CD4-positive, CD25-positive, alpha-beta regulatory T cell (primary cell): ENCODE measurements around the gene ZNF256. TPM values are rescaled to one million over a fixed set of nuclear protein-coding genes. Genes with fewer than 3 reads are reported as not detected.
A peak's percentile ranks its signal among the peaks of the same experiment; 100 is the strongest.

Source experiments
- ATAC-seq, 2 donors: fragments of 150-1000 bp; cut with Tn5 transposase; one replicate each; pipeline ENCODE4 v1.10.0; 2021; ENCODE audit warnings: low read depth in 2 of 2, moderate number of reproducible peaks in 2 of 2, moderate library complexity in 1 of 2
- DNase-seq, 3 donors: peaks; one replicate each; pipeline versions ENCODE4 v3.0.0 to v3.0.0-alpha.2; 2012 to 2022; ENCODE audit warnings: mixed read lengths in 1 of 3
- H3K27ac ChIP-seq: one replicate; pipeline ENCODE4 v1.7.0; 2013; ENCODE audit warnings: mild to moderate bottlenecking, low read length; ENCODE audit not compliant: insufficient read depth, poor library complexity, severe bottlenecking
- H3K27me3 ChIP-seq: one replicate; pipeline ENCODE4 v1.7.0; 2013; ENCODE audit warnings: low read length; ENCODE audit not compliant: control insufficient read depth, insufficient read depth
- H3K36me3 ChIP-seq: one replicate; pipeline ENCODE4 v1.7.0; 2013; ENCODE audit warnings: mild to moderate bottlenecking, low read length, moderate library complexity; ENCODE audit not compliant: control insufficient read depth, insufficient read depth
- H3K4me1 ChIP-seq: 2 replicates; pipeline ENCODE4 v1.7.0; 2013; ENCODE audit warnings: mild to moderate bottlenecking, low read length; ENCODE audit not compliant: insufficient read depth, control insufficient read depth, poor library complexity, severe bottlenecking
- H3K4me3 ChIP-seq: one replicate; pipeline ENCODE4 v1.7.0; 2013; ENCODE audit warnings: low read depth, mild to moderate bottlenecking, low read length, moderate library complexity
- H3K9me3 ChIP-seq, 2 experiments: 1 replicate in 1 of 2; 2 replicates in 1 of 2; pipeline ENCODE4 v1.7.0; 2013; ENCODE audit warnings: low read length in 2 of 2, mild to moderate bottlenecking in 1 of 2, moderate library complexity in 1 of 2; ENCODE audit not compliant: control insufficient read depth in 2 of 2
- H3K27ac Mint-ChIP-seq, 3 donors: one replicate each; pipeline ENCODE4 v1.8.0; 2020 to 2022; ENCODE audit warnings: mild to moderate bottlenecking in 3 of 3, mixed read lengths in 3 of 3, moderate library complexity in 2 of 3
- H3K27me3 Mint-ChIP-seq: one replicate; pipeline ENCODE4 v1.8.0; 2022; ENCODE audit warnings: mild to moderate bottlenecking, mixed read lengths
- H3K36me3 Mint-ChIP-seq: one replicate; pipeline ENCODE4 v1.8.0; 2020; ENCODE audit warnings: mixed read lengths
- H3K4me1 Mint-ChIP-seq, 4 donors: one replicate each; pipeline ENCODE4 v1.8.0; 2020 to 2022; ENCODE audit warnings: mixed read lengths in 4 of 4, mild to moderate bottlenecking in 1 of 4
- H3K4me3 Mint-ChIP-seq, 4 donors: one replicate each; pipeline ENCODE4 v1.8.0; 2020 to 2022; ENCODE audit warnings: mild to moderate bottlenecking in 4 of 4, mixed read lengths in 4 of 4, moderate library complexity in 3 of 4
- H3K9me3 Mint-ChIP-seq, 7 donors: one replicate each; pipeline ENCODE4 v1.8.0; 2020 to 2022; ENCODE audit warnings: mixed read lengths in 7 of 7, mild to moderate bottlenecking in 3 of 7, moderate library complexity in 2 of 7
- polyA plus RNA-seq, 4 donors: library from polyadenylated mRNA; unstranded; fragments of 300-500 nt; fragmentation: Illumina TruSeq; gene quantifications; one replicate each; pipeline ENCODE4 v1.2.3, GENCODE V29; 2021
- total RNA-seq: library from RNA; stranded (reverse); gene quantifications from one replicate; pipeline ENCODE4 v1.2.3, GENCODE V29; 2022

The ZNF256 gene
- total and polyA plus RNA-seq, 5 donors from 2014 or later = 1.7 to 7.6 (median 6.0) TPM

DNA sequence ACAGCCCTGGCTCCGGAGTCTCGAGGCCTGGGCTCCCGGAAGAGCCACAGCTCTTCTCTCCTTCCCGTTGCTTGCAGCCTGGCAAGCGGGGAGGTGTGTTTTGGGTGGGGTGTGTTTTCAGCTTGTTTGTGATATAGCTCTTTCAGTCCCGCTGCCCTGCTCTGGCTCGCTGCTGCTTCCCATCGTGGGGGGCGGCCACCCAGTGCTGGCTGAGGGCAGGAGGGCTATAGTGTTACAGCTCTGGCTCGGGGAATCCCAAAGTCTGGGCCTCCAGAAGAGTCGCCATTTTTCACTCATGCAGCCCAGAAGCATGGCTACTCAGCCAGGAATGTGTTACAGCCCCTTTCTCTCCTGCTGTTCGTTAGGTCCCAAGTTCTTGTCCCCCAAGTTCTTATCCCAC, 2.2 kb upstream of the ZNF256 start:
- Mint-ChIP-seq H3K9me3 (peaks cover 8 to 41% (median 13%) of the 10 kb centered on the region in 7 donors), H3K36me3 (peaks cover 13% of the 10 kb centered on the region), H3K27ac (no peak overlapping the region), H3K4me1 (peaks cover 10 to 22% (median 11%) of the 10 kb centered on the region in 4 donors), H3K27me3 (no peaks in the 10 kb centered on the region), H3K4me3 (no peak overlapping the region)
- Histone ChIP-seq H3K36me3 (peaks cover 4% of the 10 kb centered on the region), H3K27me3 (no peaks in the 10 kb centered on the region), H3K4me3 (no peak overlapping the region), H3K4me1 (peaks cover 6% of the 10 kb centered on the region), H3K27ac (no peak overlapping the region), H3K9me3 (peaks cover 27 to 45% of the 10 kb centered on the region in 2 experiments)
- ATAC-seq (no peak), DNase-seq (no peak)

DNA sequence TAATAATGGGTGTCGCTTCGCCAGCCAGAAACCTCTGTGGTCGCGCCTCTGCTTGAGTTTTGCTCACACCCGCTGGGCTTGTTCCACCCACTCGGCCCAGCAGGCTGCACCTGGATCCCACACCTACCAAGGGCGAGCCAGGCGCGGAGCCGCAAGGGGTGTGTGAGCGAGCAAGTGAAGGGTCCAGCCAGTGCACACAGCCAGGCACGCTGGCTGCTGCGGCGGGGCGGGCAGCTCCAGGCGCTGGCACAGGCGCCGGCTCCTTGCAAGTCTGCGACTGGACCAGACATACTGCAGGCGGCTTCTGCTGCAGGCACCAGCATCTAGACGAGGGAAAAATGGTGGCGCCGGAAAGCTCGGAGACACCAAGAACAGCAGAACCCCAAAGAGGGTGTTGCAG, 1.8 kb upstream of the ZNF256 start:
- Histone ChIP-seq H3K27ac (no peak overlapping the region), H3K4me1 (peaks cover 6% of the 10 kb centered on the region), H3K9me3 (peaks cover 28 to 48% of the 10 kb centered on the region in 2 experiments), H3K36me3 (peaks cover 5% of the 10 kb centered on the region), H3K4me3 (no peak overlapping the region), H3K27me3 (no peaks in the 10 kb centered on the region)
- Mint-ChIP-seq H3K4me3 (no peak overlapping the region), H3K27me3 (no peaks in the 10 kb centered on the region), H3K36me3 (peaks cover 17% of the 10 kb centered on the region), H3K27ac (no peak overlapping the region), H3K9me3 (peaks cover 7 to 41% (median 13%) of the 10 kb centered on the region in 7 donors), H3K4me1 (peaks cover 10 to 22% (median 11%) of the 10 kb centered on the region in 4 donors)
- ATAC-seq (no peak), DNase-seq (no peak)

DNA sequence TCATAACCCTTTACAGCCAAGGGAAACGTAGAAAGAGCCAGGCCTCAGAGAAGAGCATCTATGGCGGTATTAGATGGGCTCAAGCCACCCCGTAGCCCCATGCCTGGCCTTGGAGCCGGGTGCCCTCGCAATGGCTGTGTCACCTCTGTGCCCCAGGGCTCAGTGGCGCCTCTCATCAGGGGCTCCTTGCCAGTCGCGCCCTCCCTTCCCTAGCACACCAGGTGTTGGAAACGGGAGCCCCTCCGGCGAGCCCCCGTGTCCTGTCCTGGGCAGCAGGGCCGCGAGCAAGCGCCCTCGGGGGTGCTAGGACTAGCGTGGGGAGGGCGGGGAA, 453 bp downstream of the ZNF256 start:
- no peak for DNase-seq
- H3K4me1 ChIP-seq = peaks cover 6% of the 10 kb centered on the region
- peaks cover 10 to 27% (median 11%) of the 10 kb centered on the region in 4 donors for H3K4me1 Mint-ChIP-seq
- no peaks in the 10 kb centered on the region for H3K27me3 Mint-ChIP-seq
- H3K27ac Mint-ChIP-seq = peak overlapping the region; percentile 68 to 91 (median 74)
- H3K27me3 ChIP-seq = no peaks in the 10 kb centered on the region
- peaks cover 7 to 52% (median 19%) of the 10 kb centered on the region in 7 donors for H3K9me3 Mint-ChIP-seq
- peaks cover 39% of the 10 kb centered on the region for H3K36me3 Mint-ChIP-seq
- H3K27ac ChIP-seq = peak overlapping the region; percentile 69
- peaks cover 27% of the 10 kb centered on the region for H3K36me3 ChIP-seq
- peaks cover 42 to 57% of the 10 kb centered on the region in 2 experiments for H3K9me3 ChIP-seq
- peak overlapping the region; percentile 69 for H3K4me3 ChIP-seq
- H3K4me3 Mint-ChIP-seq = peak overlapping the region; percentile 59 to 96 (median 95)
- no peak for ATAC-seq

DNA sequence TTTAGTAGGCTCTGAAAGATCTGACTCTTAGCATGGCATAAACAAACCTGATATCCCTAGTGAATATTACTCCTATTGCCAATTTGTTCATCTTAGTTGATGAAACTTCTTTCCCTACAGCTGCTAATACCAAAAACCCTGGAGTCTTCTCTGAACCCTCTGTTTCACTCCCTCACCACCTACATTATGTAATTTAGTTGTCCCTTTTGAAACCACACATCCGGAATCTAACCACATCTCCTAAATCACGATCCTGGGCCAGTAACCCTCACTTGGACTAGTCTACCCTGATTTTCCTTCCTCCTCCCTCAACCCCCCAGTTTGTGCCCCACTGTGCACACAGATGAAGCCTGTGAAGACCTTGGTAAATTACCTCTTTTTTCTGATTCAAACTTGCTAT, 1.2 kb downstream of the ZNF256 start:
- ATAC-seq (no peak), DNase-seq (no peak)
- Mint-ChIP-seq H3K36me3 (peaks cover 47% of the 10 kb centered on the region), H3K4me1 (peaks cover 10 to 27% (median 11%) of the 10 kb centered on the region in 4 donors), H3K27me3 (no peaks in the 10 kb centered on the region), H3K27ac (peak overlapping the region; percentile 10 to 68 (median 23)), H3K4me3 (peak overlapping the region; percentile 59 to 96 (median 95)), H3K9me3 (peaks cover 7 to 56% (median 26%) of the 10 kb centered on the region in 7 donors)
- H3K4me3 ChIP-seq = peak overlapping the region; percentile 69
- no peaks in the 10 kb centered on the region for H3K27me3 ChIP-seq
- peaks cover 50 to 65% of the 10 kb centered on the region in 2 experiments for H3K9me3 ChIP-seq
- H3K36me3 ChIP-seq = peaks cover 35% of the 10 kb centered on the region
- H3K4me1 ChIP-seq = peaks cover 6% of the 10 kb centered on the region
- no peak overlapping the region for H3K27ac ChIP-seq

DNA sequence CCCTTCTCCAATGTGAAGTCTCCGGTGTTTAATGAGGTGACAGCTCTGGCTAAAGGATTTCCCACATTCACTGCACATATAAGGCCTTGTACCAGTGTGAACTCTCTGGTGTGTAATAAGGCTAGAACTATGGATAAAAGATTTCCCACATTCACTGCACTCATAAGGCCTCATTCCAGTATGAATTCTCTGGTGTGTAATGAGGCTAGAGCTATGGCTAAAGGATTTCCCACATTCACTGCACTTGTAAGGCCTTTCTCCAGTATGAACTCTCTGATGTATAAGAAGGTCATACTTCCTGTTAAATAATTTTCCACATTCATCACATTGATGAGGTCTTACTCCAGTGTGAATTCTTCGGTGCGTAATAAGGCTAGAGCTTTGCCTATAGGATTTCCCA, 5.9 kb downstream of the ZNF256 start:
- Histone ChIP-seq H3K27me3 (no peaks in the 10 kb centered on the region), H3K9me3 (peaks cover 64 to 95% of the 10 kb centered on the region in 2 experiments), H3K4me1 (peaks cover 1% of the 10 kb centered on the region), H3K27ac (no peak overlapping the region), H3K4me3 (peak overlapping the region; percentile 11), H3K36me3 (peaks cover 48% of the 10 kb centered on the region)
- H3K36me3 Mint-ChIP-seq = peaks cover 74% of the 10 kb centered on the region
- ATAC-seq (no peak), DNase-seq (no peak)
- no peak overlapping the region for H3K4me3 Mint-ChIP-seq
- peaks cover 6 to 84% (median 34%) of the 10 kb centered on the region in 7 donors for H3K9me3 Mint-ChIP-seq
- no peaks in the 10 kb centered on the region for H3K27me3 Mint-ChIP-seq
- H3K4me1 Mint-ChIP-seq = peaks cover 7 to 17% (median 8%) of the 10 kb centered on the region in 4 donors
- peak overlapping the region in 1 of 3 donors; percentile 38 for H3K27ac Mint-ChIP-seq

DNA sequence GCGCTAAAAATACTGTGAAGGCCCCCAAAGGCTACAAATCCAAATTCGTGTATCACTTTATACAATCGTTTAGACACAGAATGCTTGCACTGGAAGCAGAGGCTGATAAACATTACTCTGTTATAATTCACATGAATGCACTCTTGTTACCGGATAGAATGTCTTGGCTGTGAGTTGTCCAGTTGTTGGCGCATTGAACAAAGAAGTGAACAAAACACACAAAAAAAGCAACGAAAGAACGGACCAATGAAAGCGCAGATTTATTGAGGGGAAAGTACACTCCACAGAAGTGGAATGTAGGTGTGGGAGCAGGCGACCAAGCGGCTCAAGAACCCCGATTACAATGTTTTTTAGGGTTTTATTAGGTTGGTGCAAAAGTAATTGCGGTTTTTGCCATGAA, 11.8 kb downstream of the ZNF256 start:
- Histone ChIP-seq H3K36me3 (peaks cover 8% of the 10 kb centered on the region), H3K27me3 (no peaks in the 10 kb centered on the region), H3K27ac (no peak overlapping the region), H3K4me3 (no peak overlapping the region), H3K4me1 (no peaks in the 10 kb centered on the region), H3K9me3 (peaks cover 42 to 91% of the 10 kb centered on the region in 2 experiments)
- Mint-ChIP-seq H3K27ac (no peak overlapping the region), H3K4me3 (no peak overlapping the region), H3K9me3 (peaks cover 2 to 73% (median 32%) of the 10 kb centered on the region in 7 donors), H3K4me1 (peaks cover 0 to 10% (median under 1%) of the 10 kb centered on the region in 4 donors), H3K36me3 (peaks cover 35% of the 10 kb centered on the region), H3K27me3 (peaks cover 8% of the 10 kb centered on the region)
- ATAC-seq (no peak), DNase-seq (no peak)

DNA sequence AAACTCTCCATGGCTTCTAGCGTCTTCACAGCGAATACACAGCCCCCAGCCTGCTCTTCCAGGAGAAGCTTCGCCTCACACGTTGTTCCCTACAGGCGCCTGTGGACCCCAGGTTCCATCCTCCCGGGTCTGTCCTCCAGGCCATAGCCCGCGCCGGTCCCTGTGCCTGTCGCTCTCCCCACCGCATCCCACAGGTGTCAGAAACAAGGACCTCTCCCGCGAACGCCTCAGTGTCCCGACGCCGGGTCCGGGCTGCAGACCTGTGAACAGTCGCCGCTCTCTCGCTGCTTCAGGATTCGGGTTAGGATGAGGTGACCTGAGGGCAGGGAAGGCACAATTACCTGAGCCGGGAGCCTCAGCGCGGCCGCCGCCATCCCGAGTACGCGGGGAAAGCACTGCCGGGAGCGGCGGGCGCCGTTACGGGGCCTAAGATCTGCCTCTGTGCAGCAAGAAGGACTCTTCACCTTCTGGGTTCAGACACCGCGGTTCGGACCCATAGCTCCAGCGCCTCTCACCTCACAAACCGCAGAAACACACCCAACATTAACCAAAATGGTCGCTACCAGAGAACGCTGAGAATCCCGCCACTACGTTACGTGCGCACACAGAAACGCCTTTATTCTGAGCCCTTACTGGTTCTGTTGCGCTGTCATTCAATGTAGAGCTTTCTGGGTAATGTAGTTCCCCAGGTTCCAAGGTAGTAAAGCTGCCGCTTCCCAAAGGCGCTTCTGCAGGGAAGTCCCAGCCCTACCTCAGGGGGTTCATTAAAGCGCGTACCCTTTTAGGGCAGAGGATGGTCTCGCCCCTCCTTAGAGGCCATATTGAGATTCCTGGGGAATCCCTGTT, 12.5 kb downstream of the ZNF256 start, which contains the start of gene ZNF418:
TSS of gene ZNF418 (minus strand) at position 583 of the 846 bp plus-strand sequence. CDS start 1,580 bp downstream, outside the sequence.
- peaks cover 8% of the 10 kb centered on the region for H3K27me3 Mint-ChIP-seq
- Histone ChIP-seq H3K4me3 (peak within 1 kb of the TSS; percentile 40), H3K27ac (no peak within 1 kb of the TSS), H3K36me3 (peaks cover 2% of the 10 kb centered on the region), H3K9me3 (peaks cover 38 to 87% of the 10 kb centered on the region in 2 experiments), H3K27me3 (no peaks in the 10 kb centered on the region), H3K4me1 (no peaks in the 10 kb centered on the region)
- H3K36me3 Mint-ChIP-seq = peaks cover 31% of the 10 kb centered on the region
- H3K4me1 Mint-ChIP-seq = peaks cover 0 to 10% (median under 1%) of the 10 kb centered on the region in 4 donors
- H3K4me3 Mint-ChIP-seq = peak within 1 kb of the TSS; percentile 63 to 88 (median 83)
- peak; percentile 69 to 91 for ATAC-seq
- H3K27ac Mint-ChIP-seq = peak within 1 kb of the TSS in 2 of 3 donors; percentile 88 to 92
- peaks cover 2 to 78% (median 33%) of the 10 kb centered on the region in 7 donors for H3K9me3 Mint-ChIP-seq
- peak; percentile 3 to 53 (median 40) for DNase-seq
